T-helper 2 cell treated with Interferon-gamma antibody and Interleukin-4, amounts not matched to agents 5 μg/mL and 100 μg/mL, for 36 hours (primary cell): ENCODE results near the gene ZNF426.
"Not testable (repeated sequence)": the region's sequence is repeated elsewhere in the genome, so short reads cannot be mapped to it uniquely, and the experiment has no call there.

ENCODE experiments used
- DNase-seq: peaks from one replicate; pipeline ENCODE4 v3.0.0; 2021; ENCODE audit warnings: low spot score
- H3K27ac Mint-ChIP-seq: one replicate; pipeline ENCODE4 v1.8.0; 2021; ENCODE audit warnings: mild to moderate bottlenecking, mixed read lengths
- H3K27me3 Mint-ChIP-seq: one replicate; pipeline ENCODE4 v1.8.0; 2021; ENCODE audit warnings: low read depth, mixed read lengths
- H3K36me3 Mint-ChIP-seq: one replicate; pipeline ENCODE4 v1.8.0; 2021; ENCODE audit warnings: low read depth, mixed read lengths
- H3K4me1 Mint-ChIP-seq: one replicate; pipeline ENCODE4 v1.8.0; 2021; ENCODE audit warnings: low read depth, mixed read lengths
- H3K4me3 Mint-ChIP-seq: one replicate; pipeline ENCODE4 v1.8.0; 2022; ENCODE audit warnings: mild to moderate bottlenecking, moderate library complexity, mixed read lengths
- H3K9me3 Mint-ChIP-seq: one replicate; pipeline ENCODE4 v1.8.0; 2021; ENCODE audit warnings: mixed read lengths

The ZNF426 gene

DNA sequence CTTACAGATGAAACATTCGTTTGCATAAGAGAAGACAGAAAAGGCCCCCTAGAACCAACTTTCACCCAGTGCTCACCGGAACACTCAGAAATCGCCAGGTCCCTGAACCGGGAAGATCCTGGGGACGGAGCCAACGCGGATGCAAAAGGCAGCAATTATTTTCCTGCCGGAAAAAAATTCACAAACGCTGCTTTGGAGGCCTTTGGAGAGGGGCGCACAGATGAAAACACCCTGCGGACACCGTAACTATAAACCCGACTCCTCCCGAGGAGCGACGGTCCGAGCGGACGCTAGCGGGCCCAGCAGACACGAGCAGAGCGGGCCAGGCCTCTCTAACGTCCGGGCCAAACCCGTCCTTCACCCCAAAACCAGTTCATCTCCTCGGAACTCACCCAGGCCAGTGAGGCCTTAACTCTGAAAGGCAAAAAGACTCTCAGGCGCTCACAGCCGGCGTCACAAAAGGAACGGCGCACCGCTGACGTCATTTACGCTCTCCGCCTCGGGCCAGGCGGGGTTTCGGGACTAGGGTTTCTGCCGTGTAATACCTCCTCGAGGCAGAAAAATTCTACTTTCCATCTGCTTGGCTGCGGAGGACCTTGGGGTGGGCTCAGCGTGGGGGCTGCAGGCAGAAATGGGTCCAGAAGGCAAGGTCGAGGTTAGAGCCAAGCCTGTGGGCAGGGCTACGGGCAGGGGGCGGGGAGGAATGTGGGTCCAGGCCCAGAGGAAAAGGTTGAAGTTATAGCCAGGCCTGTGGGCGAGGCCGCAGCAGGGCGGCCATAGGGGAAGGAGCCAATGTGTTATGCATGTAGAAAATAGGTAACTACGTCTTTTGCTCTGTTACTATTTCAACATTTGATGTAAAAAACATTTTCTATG, at the start of gene ZNF426:
Gene ZNF426, minus strand, starts transcription at position 463 of the 876 bp plus-strand sequence. CDS start 2,413 bp downstream, outside the sequence.
- Mint-ChIP-seq H3K27me3 (no peaks in the 10 kb centered on the region), H3K27ac (peak within 1 kb of the TSS; percentile 98), H3K9me3 (peaks cover 47% of the 10 kb centered on the region), H3K4me1 (peaks cover 5% of the 10 kb centered on the region), H3K4me3 (peak within 1 kb of the TSS; percentile 94), H3K36me3 (peaks cover 55% of the 10 kb centered on the region)
- peak; percentile 81 for DNase-seq

DNA sequence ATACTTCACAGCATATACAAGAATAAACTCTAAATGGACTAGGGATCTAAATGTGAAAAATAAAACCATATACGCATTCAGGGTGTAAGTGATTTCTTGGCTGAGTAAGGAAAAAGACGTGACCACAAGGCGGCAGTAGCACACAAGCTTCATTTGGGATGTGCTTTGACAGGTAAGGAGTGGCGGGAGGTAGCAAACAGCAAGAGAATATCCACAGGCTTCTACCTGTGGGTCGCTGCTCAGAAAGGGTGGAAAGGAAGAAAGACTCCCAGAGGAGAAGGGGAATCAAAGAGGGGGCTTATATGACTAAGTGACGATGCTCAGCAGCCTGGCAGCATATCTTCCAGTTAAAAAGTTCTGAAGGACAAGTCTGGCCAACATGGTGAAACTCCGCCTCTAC, 48.3 kb upstream of the ZNF426 start:
- Mint-ChIP-seq H3K4me1 (peaks cover 15% of the 10 kb centered on the region), H3K4me3 (no peak overlapping the region), H3K27me3 (peaks cover 2% of the 10 kb centered on the region), H3K27ac (no peak overlapping the region), H3K36me3 (peaks cover 16% of the 10 kb centered on the region), H3K9me3 (peaks cover 6% of the 10 kb centered on the region)
- peak; percentile 66 for DNase-seq

DNA sequence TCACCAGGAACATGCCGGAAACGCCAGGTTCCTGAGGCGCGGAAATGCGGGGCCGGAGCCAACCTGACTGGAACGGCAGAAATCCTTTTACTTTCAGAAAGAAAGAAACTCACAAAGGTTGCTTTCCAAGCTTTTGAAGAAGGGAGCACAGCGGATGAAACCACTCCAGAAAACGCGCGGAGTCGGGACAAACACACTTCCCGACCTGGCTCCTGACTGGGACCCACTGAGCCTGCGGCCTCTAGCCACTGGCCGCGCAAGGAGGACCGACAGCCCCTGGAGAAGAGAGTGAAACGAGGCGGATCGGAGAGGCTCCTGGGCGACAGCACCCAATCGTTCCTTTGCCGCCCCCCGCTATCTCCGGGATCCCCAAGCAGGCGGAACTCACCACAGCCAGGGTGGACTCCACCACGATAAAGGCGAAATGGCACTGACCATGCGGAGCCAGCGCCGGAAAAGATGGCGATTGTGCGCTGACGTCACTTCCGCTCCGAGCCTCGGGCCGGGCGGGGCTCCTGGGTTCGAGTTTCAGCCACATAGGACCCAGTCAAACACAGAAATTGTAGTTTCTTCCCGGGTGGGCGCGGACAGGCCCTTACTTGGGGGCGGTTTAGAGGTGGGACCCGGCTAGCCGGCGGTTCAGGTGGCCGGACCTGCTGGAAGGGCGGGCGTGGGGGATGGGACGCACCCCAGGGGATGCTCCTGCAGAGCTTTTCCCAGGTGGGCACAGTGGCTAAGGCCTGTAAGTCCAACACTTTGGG, 45.8 kb upstream of the ZNF426 start, which contains the start of gene ZNF121:
Gene ZNF121, minus strand, starts transcription at position 432 of the 761 bp plus-strand sequence. CDS start 16,407 bp downstream, outside the sequence.
- H3K27me3 Mint-ChIP-seq: peaks cover 2% of the 10 kb centered on the region
- peaks cover 17% of the 10 kb centered on the region for H3K4me1 Mint-ChIP-seq
- DNase-seq: peak; percentile 82
- peak within 1 kb of the TSS; percentile 96 for H3K27ac Mint-ChIP-seq
- H3K4me3 Mint-ChIP-seq: peak within 1 kb of the TSS; percentile 94
- peaks cover 29% of the 10 kb centered on the region for H3K9me3 Mint-ChIP-seq
- peaks cover 41% of the 10 kb centered on the region for H3K36me3 Mint-ChIP-seq

DNA sequence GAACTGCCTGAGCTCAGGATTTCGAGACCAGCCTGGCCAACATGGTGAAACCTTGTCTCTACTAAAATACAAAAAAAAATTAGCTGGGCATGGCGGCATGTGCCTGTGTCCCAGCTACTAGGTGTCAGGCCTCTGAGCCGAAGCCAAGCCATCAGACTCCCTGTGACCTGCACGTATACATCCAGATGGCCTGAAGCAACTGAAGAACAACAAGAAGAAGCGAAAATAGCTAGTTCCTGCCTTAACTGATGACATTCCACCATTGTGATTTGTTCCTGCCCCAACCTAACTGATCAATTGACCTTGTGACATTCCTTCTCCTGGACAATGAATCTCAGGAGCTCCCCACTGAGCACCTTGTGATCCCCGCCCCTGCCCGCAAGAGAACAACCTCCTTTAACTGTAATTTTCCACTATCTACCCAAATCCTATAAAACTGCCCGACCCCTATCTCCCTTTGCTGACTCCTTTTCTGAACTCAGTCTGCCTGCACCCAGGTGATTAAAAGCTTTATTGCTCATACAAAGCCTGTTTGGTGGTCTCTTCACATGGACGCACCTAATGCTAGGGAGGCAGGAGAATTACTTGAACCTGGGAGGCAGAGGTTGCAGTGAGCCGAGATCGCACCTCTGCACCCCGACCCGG, 43.8 kb upstream of the ZNF426 start:
- H3K9me3 Mint-ChIP-seq: peaks cover 38% of the 10 kb centered on the region
- peaks cover 59% of the 10 kb centered on the region for H3K36me3 Mint-ChIP-seq
- peak overlapping the region; percentile 80 for H3K27ac Mint-ChIP-seq
- not testable (repeated sequence) for DNase-seq, H3K27me3 Mint-ChIP-seq
- H3K4me3 Mint-ChIP-seq: peak overlapping the region; percentile 75
- H3K4me1 Mint-ChIP-seq: peaks cover 17% of the 10 kb centered on the region

DNA sequence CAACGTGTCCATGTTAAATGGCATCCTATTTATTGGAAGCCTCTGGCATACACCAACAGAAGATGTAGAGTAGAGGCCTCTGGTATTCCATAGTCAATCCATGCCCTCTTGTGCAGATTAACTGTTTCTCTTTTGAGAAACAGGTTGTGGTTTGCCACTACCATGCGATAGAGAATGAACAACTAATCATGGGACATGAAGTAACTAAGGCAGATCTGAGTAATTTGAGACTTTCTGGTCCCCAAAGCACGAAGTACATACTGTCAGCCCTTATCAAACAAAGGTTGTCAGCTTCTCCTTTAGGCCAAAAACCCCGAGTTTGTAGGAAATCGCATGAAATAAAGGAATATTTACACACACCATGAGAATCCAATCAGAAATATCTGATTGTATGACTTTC, 42.3 kb upstream of the ZNF426 start:
- Mint-ChIP-seq H3K4me3 (no peak overlapping the region), H3K27ac (no peak overlapping the region), H3K27me3 (no peaks in the 10 kb centered on the region), H3K4me1 (peaks cover 11% of the 10 kb centered on the region), H3K9me3 (peaks cover 50% of the 10 kb centered on the region), H3K36me3 (peaks cover 74% of the 10 kb centered on the region)
- no peak for DNase-seq

DNA sequence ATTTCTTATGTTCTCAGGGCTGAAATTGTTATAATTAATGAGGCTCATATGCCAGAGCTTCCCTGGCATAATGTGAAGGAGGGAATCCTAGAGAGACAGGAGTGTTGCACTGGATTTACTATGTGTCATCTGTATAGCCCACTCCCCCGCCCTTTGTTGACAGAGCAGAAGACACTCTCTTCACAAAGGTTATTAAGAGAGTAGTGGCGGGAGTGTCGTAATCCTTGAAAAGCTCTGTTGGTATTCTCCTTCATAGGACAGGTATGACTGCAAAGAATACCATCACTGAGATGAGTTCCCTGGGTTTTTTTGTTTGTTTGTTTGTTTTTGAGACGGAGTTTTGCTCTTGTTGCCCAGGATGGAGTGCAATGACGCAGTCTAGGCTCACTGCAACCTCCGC, 31.8 kb upstream of the ZNF426 start:
- peaks cover 70% of the 10 kb centered on the region for H3K9me3 Mint-ChIP-seq
- H3K27ac Mint-ChIP-seq: no peak overlapping the region
- no peaks in the 10 kb centered on the region for H3K27me3 Mint-ChIP-seq
- DNase-seq: no peak
- no peaks in the 10 kb centered on the region for H3K4me1 Mint-ChIP-seq
- H3K4me3 Mint-ChIP-seq: no peak overlapping the region
- H3K36me3 Mint-ChIP-seq: peaks cover 91% of the 10 kb centered on the region

DNA sequence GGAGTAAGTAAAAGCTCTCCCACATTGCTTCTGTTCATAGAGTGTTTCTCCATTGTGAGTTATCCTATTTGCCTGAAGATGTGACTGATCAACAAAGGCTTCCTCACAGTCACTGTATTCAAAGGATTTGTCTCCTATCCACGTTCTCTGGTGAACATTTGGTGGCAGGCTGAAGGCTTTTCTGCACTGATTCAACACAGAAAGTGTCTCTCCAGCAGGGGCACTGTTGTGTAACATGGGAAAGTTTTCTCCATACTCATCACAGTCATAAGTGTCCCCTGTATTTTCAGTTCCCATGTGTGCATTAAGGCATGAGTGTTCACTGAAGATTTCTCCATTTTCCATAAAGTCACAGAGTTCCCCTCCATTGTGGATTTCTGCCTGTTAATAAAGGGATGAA, 28.3 kb upstream of the ZNF426 start:
- peaks cover 69% of the 10 kb centered on the region for H3K9me3 Mint-ChIP-seq
- no peak overlapping the region for H3K27ac Mint-ChIP-seq
- no peak overlapping the region for H3K4me3 Mint-ChIP-seq
- peaks cover 90% of the 10 kb centered on the region for H3K36me3 Mint-ChIP-seq
- H3K4me1 Mint-ChIP-seq: no peaks in the 10 kb centered on the region
- DNase-seq: no peak
- no peaks in the 10 kb centered on the region for H3K27me3 Mint-ChIP-seq

DNA sequence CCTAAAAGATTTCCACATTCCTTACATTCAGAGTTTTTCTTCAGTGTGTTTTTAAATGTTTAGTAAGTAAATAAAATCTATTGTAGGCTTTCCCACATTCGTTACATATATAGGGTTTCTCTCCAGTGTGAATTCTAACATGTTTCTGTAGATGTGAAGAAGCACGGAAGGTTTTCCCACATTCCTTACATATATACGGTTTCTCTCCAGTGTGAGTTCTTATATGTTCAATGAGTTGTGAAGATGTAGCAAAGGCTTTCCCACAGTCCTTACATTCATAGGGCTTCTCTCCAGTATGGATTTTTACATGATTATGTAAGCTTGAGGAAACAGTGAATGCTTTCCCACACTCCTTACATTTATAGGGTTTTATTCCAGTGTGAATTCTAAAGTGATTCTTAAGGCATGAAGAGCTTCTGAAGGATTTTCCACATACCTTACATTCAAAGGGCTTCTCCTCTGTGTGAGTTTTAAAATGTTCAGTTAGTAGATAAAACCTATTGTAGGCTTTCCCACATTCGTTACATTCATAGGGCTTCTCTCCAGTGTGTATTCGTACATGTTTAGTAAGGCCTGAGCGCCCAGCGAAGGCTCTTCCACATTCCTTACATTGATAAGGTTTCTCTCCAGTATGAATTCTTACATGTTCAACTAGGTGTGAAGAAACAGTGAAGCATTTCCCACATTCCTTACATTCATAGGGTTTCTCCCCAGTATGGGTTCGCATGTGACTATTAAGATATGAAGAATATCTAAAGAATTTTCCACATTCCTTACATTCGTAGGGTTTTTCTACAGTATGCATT, 27.7 kb upstream of the ZNF426 start:
- Mint-ChIP-seq H3K36me3 (peaks cover 90% of the 10 kb centered on the region), H3K9me3 (peaks cover 67% of the 10 kb centered on the region), H3K4me3 (no peak overlapping the region), H3K27ac (no peak overlapping the region), H3K27me3 (no peaks in the 10 kb centered on the region), H3K4me1 (no peaks in the 10 kb centered on the region)
- DNase-seq: no peak

DNA sequence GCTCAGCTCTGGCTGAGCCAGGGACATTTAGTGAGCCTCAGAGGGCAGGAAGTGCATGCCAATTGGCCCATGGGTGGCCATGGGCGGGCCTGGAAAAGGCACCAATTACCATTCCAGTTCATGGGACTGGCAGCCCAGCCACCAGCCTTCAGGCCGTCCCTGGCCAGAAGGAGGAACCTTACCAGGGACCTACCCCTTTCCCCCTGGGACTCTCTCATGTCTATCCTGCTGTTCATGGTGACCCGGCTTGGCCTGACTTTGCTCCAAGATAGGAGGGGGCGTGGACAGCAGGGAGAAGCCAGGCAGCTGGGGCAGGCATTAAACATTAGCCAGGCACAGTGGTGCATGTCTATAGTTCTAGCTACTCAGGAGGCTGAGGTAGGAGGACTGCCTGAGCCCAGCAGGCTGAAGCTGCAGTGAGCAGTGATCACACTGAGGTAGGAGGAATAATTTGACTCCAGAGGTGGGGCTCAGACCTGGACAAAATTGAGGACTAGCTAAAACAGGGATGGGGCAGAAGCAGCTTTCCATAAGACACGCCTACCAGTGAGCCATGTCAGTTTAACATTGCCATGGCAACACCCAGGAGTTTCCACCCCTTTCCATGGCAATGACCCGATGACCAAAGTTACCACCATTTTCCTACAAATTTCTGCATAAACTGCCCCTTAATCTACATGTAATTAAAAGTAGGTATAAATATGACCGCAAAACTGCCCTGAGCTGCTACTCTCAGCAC, 14.3 kb upstream of the ZNF426 start:
- no peak for DNase-seq
- H3K27me3 Mint-ChIP-seq: no peaks in the 10 kb centered on the region
- H3K9me3 Mint-ChIP-seq: peaks cover 47% of the 10 kb centered on the region
- no peak overlapping the region for H3K4me3 Mint-ChIP-seq
- H3K27ac Mint-ChIP-seq: no peak overlapping the region
- peaks cover 6% of the 10 kb centered on the region for H3K36me3 Mint-ChIP-seq
- H3K4me1 Mint-ChIP-seq: no peaks in the 10 kb centered on the region

DNA sequence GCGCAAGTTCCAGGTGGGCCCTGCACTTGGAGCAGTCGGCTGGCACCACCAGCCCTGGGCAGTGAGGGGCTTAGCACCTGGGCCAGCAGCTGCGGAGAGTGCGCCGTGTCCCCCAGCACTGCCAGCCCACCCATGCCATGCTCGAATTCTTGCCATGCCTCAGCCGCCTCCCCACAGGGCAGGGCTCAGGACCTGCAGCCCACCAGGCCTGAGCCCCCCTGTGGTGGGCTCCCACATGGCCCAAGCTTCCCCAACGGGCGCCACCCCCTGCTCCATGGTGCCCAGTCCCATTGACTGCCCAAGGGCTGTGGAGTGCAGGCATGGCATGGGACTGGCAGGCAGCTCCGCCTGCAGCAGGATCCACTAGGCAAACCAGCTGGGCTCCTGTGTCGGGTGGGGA, 9.4 kb upstream of the ZNF426 start:
- peaks cover 30% of the 10 kb centered on the region for H3K9me3 Mint-ChIP-seq
- H3K27me3 Mint-ChIP-seq: no peaks in the 10 kb centered on the region
- no peak overlapping the region for H3K27ac Mint-ChIP-seq
- no peak overlapping the region for H3K4me3 Mint-ChIP-seq
- no peak for DNase-seq
- H3K4me1 Mint-ChIP-seq: no peaks in the 10 kb centered on the region
- H3K36me3 Mint-ChIP-seq: peaks cover 3% of the 10 kb centered on the region

DNA sequence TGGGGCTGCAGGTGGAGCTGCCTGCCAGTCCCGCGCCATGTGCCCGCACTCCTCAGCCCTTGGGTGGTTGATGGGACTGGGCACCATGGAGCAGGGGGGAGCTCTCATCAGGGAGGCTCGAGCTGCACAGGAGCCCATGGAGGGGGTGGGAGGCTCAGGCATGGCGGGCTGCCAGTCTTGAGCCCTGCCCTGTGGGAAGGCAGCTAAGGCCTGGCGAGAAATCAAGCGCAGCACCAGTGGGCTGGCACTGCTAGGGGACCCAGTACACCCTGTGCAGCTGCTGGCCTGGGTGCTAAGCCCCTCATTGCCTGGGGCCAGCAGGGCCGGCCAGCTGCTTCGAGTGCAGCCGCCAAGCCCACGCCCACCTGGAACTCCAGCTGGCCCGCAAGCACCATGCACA, 2.8 kb upstream of the ZNF426 start:
- not testable (repeated sequence) for H3K27me3 Mint-ChIP-seq, H3K4me3 Mint-ChIP-seq, DNase-seq, H3K4me1 Mint-ChIP-seq, H3K27ac Mint-ChIP-seq
- Mint-ChIP-seq H3K9me3 (peaks cover 25% of the 10 kb centered on the region), H3K36me3 (peaks cover 27% of the 10 kb centered on the region)

DNA sequence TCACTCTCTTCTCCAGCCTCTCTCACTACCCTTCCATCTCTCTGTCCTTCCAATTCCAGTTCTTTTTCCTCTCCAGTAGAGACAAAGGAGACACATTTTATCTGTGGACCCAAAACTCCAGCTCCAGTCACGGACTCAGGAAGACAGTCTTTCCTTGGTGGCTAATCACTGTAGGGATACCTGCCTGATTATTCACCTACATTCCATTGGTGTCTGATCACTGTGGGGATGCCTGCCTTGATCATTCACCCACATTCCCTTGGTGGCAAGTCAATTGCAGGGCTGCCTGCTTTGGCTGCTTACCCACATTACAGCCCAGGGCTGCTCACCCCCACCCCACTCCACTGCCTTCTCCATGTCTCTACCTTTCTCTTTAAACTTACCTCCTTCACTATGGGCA, 1.5 kb upstream of the ZNF426 start:
- Mint-ChIP-seq H3K4me3 (peak overlapping the region; percentile 94), H3K27ac (peak overlapping the region; percentile 55)

DNA sequence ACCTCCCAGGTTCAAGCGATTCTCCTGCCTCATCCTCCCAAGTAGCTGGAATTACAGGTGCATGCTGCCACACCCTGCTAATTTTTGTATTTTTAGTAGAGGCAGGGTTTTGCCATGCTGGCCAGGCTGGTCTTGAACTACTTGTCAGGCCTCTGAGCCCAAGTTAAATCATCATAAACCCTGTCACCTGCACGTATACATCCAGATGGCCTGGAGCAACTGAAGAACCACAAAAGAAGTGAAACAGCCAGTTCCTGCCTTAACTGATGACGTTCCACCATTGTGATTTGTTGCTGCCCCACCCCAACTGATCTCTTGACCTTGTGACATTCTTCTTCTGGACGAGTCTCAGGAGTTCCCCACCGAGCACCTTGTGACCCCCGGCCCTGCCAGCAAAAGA, 756 bp upstream of the ZNF426 start:
- not testable (repeated sequence) for DNase-seq, H3K27me3 Mint-ChIP-seq, H3K4me1 Mint-ChIP-seq
- H3K27ac Mint-ChIP-seq: peak overlapping the region; percentile 98
- H3K4me3 Mint-ChIP-seq: peak overlapping the region; percentile 94
- H3K36me3 Mint-ChIP-seq: peaks cover 48% of the 10 kb centered on the region
- H3K9me3 Mint-ChIP-seq: peaks cover 39% of the 10 kb centered on the region

More for the DNA sequence above, 1.5 kb upstream of the ZNF426 start:
- H3K27me3 Mint-ChIP-seq, H3K4me1 Mint-ChIP-seq, DNase-seq: not testable (repeated sequence)
- peaks cover 36% of the 10 kb centered on the region for H3K9me3 Mint-ChIP-seq
- H3K36me3 Mint-ChIP-seq: peaks cover 40% of the 10 kb centered on the region
